HEK293 (cell line): ENCODE results near the gene RXFP4.

Experiments used
- TF ChIP-seq, protein P1 (sequence below): fragments of 450-650 bp; formaldehyde crosslinking; IDR thresholded peaks from 2 replicates; pipeline ENCODE4 v1.5.1; 2016; ENCODE audit warnings: missing biosample characterization, missing genetic modification characterization
- TF ChIP-seq, protein P2 (sequence below): fragments of 450-650 bp; formaldehyde crosslinking; IDR thresholded peaks from 2 replicates; pipeline ENCODE4 v1.5.1; 2016; ENCODE audit warnings: missing biosample characterization, missing genetic modification characterization

DNA sequence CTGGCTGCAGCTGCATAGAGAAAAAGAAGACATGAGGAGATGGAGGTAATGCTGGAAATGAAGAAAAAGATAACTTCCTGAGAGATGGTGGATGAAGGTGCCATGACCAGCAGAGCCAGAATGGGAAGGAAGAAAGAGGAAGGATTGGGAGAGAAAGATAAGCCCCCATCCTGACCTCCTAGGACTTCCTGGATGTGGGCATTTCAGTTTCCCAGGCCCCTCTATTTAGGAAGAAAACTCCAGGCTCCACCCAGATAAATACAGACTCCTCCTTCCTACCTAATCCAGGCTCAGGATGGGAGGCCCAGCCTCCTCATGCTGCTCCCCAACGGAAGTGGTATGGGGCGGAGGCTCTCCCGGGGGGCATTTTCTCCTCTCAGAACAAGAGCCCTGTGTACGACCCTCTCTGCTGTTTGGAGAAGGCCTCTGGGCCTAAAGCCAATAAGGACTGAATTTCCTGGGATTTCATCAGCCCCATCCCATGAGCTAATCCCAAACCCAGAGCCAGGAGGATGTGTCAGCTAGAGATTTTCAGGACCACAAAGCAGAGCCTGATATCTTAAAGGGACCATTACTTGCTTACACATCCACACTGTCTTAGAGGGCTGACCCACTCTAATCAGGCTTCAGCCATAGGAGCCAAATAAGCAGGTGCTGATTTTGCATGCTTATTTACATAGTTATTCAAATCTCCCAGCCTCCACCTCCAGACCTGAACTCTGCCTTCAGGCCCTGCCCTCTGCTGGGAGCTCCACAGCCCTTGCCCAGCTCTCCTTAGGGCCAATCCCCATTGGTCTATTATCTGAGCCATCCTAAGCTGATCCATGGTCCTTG, 42.0 kb downstream of the RXFP4 start:
- TF ChIP-seq, protein P1, sequence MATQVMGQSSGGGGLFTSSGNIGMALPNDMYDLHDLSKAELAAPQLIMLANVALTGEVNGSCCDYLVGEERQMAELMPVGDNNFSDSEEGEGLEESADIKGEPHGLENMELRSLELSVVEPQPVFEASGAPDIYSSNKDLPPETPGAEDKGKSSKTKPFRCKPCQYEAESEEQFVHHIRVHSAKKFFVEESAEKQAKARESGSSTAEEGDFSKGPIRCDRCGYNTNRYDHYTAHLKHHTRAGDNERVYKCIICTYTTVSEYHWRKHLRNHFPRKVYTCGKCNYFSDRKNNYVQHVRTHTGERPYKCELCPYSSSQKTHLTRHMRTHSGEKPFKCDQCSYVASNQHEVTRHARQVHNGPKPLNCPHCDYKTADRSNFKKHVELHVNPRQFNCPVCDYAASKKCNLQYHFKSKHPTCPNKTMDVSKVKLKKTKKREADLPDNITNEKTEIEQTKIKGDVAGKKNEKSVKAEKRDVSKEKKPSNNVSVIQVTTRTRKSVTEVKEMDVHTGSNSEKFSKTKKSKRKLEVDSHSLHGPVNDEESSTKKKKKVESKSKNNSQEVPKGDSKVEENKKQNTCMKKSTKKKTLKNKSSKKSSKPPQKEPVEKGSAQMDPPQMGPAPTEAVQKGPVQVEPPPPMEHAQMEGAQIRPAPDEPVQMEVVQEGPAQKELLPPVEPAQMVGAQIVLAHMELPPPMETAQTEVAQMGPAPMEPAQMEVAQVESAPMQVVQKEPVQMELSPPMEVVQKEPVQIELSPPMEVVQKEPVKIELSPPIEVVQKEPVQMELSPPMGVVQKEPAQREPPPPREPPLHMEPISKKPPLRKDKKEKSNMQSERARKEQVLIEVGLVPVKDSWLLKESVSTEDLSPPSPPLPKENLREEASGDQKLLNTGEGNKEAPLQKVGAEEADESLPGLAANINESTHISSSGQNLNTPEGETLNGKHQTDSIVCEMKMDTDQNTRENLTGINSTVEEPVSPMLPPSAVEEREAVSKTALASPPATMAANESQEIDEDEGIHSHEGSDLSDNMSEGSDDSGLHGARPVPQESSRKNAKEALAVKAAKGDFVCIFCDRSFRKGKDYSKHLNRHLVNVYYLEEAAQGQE (tag by site-specific recombination) = peak; percentile 55; the same call in 1 of the 2 replicates
- TF ChIP-seq, protein P2, sequence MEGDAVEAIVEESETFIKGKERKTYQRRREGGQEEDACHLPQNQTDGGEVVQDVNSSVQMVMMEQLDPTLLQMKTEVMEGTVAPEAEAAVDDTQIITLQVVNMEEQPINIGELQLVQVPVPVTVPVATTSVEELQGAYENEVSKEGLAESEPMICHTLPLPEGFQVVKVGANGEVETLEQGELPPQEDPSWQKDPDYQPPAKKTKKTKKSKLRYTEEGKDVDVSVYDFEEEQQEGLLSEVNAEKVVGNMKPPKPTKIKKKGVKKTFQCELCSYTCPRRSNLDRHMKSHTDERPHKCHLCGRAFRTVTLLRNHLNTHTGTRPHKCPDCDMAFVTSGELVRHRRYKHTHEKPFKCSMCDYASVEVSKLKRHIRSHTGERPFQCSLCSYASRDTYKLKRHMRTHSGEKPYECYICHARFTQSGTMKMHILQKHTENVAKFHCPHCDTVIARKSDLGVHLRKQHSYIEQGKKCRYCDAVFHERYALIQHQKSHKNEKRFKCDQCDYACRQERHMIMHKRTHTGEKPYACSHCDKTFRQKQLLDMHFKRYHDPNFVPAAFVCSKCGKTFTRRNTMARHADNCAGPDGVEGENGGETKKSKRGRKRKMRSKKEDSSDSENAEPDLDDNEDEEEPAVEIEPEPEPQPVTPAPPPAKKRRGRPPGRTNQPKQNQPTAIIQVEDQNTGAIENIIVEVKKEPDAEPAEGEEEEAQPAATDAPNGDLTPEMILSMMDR (tag by site-specific recombination) = 0 out of 2 replicates have a peak, but pooled peaks have one; percentile 21
